WTC11 (cell line): ENCODE data around the gene VWA5B1.

ENCODE experiments used
- GABPB1 ChIP-seq: sonication (generic); formaldehyde crosslinking; IDR thresholded peaks from 2 replicates; pipeline ENCODE4 v1.8.1; 2023; ENCODE audit warnings: mild to moderate bottlenecking, missing genetic modification reagents
- TF ChIP-seq, protein P1 (sequence below): sonication (generic); formaldehyde crosslinking; IDR thresholded peaks from 2 replicates; pipeline ENCODE4 v1.8.1; 2022; ENCODE audit warnings: missing genetic modification reagents, borderline replicate concordance

DNA sequence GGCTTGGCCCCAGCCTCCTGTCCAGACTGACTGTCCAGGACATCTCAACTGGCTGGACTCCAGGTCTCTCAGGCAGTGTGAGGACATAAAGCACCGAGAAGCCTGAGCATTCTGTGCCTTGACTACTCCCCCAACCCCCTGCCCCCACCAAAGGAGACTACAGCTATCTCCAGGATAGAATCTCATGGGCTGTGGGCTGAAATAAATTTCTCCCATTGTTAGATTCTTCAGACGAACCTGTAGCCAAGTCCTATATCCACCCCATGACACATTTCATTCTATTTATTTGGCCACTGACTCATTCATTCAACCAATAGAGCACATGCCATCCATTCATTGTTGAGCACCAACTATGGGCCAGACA, 11.4 kb downstream of the VWA5B1 start:
- no peak for TF ChIP-seq GABPB1 (CRISPR knock-in tag)
- TF ChIP-seq, protein P1, sequence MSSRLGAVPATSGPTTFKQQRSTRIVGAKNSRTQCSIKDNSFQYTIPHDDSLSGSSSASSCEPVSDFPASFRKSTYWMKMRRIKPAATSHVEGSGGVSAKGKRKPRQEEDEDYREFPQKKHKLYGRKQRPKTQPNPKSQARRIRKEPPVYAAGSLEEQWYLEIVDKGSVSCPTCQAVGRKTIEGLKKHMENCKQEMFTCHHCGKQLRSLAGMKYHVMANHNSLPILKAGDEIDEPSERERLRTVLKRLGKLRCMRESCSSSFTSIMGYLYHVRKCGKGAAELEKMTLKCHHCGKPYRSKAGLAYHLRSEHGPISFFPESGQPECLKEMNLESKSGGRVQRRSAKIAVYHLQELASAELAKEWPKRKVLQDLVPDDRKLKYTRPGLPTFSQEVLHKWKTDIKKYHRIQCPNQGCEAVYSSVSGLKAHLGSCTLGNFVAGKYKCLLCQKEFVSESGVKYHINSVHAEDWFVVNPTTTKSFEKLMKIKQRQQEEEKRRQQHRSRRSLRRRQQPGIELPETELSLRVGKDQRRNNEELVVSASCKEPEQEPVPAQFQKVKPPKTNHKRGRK = no peak
